HepG2 (cell line): ENCODE data around the gene SLBP. TPM values are rescaled to one million over a fixed set of nuclear protein-coding genes. Genes with fewer than 3 reads are reported as not detected.

ENCODE experiments used
- CREM ChIP-seq, 2 experiments: sonication (generic) in 1 of 2; formaldehyde crosslinking in 1 of 2; IDR thresholded peaks; 2 replicates each; pipeline versions ENCODE4 v1.4.0 to v1.6.1; 2016 to 2020; ENCODE audit warnings: antibody characterized with exemption in 1 of 2, mild to moderate bottlenecking in 1 of 2, missing genetic modification reagents in 1 of 2
- ELF1 ChIP-seq: sonication (generic); formaldehyde crosslinking; IDR thresholded peaks from 2 replicates; pipeline ENCODE4 v1.4.0; 2020; ENCODE audit warnings: missing genetic modification reagents
- KDM5B ChIP-seq: sonication (generic); formaldehyde crosslinking; IDR thresholded peaks from 2 replicates; pipeline ENCODE4 v1.4.0; 2020; ENCODE audit warnings: missing genetic modification reagents, mild to moderate bottlenecking, borderline replicate concordance
- MBNL3 ChIP-seq: fragments of 250-450 bp; sonication (Bioruptor Pico); conservative IDR thresholded peaks from 2 replicates; pipeline ENCODE4 v1.8.0; 2022; ENCODE audit warnings: mild to moderate bottlenecking, inconsistent platforms
- NR2F6 ChIP-seq, 2 experiments: IDR thresholded peaks; 2 replicates each; pipeline ENCODE4 v1.6.1; 2016; ENCODE audit warnings: antibody characterized with exemption in 1 of 2, mild to moderate bottlenecking in 1 of 2
- ONECUT2 ChIP-seq: sonication (generic); formaldehyde crosslinking; IDR thresholded peaks from 2 replicates; pipeline ENCODE4 v1.4.0; 2020; ENCODE audit warnings: missing genetic modification reagents
- RAD21 ChIP-seq: fragments of 450-650 bp; formaldehyde crosslinking; IDR thresholded peaks from 2 replicates; pipeline ENCODE4 v1.5.0; 2020; ENCODE audit warnings: mild to moderate bottlenecking
- RNF2 ChIP-seq: fragments of 450-650 bp; conservative IDR thresholded peaks from 2 replicates; pipeline ENCODE4 v1.6.1; 2016; ENCODE audit warnings: low read depth
- STAG1 ChIP-seq: sonication (generic); formaldehyde crosslinking; IDR thresholded peaks from 2 replicates; pipeline ENCODE4 v1.4.0; 2020; ENCODE audit warnings: missing genetic modification reagents
- ZFX ChIP-seq: sonication (generic); formaldehyde crosslinking; IDR thresholded peaks from 2 replicates; pipeline ENCODE4 v1.4.0; 2020; ENCODE audit warnings: mild to moderate bottlenecking, low read depth, missing genetic modification reagents, moderate library complexity
- ZNF253 ChIP-seq: sonication (generic); formaldehyde crosslinking; IDR thresholded peaks from 2 replicates; pipeline ENCODE4 v1.8.0; 2022; ENCODE audit warnings: mild to moderate bottlenecking, missing genetic modification reagents, borderline replicate concordance
- ZNF660 ChIP-seq: sonication (generic); formaldehyde crosslinking; IDR thresholded peaks from 2 replicates; pipeline ENCODE4 v1.5.1; 2020; ENCODE audit warnings: mild to moderate bottlenecking, low read depth, missing genetic modification reagents, borderline replicate concordance
- polyA plus RNA-seq, 8 experiments: library from polyadenylated mRNA; depleted of rRNA in 3 of 8; stranded (reverse) in 7 of 8; unstranded in 1 of 8; fragments of >200 nt; fragmentation: Illumina TruSeq in 4 of 8; extraction: Trizol in 4 of 8; gene quantifications; 2 replicates each; pipeline versions ENCODE4 v1.2.1 to v1.2.3, GENCODE V29; 2011 to 2016; ENCODE audit warnings: low read depth in 4 of 8, missing spikeins in 1 of 8, mixed read lengths in 1 of 8; ENCODE audit not compliant: insufficient read depth in 1 of 8
- total RNA-seq, 5 experiments: library from RNA; depleted of rRNA; stranded (reverse); fragments of >200 nt; fragmentation: Illumina TruSeq; extraction: Trizol; gene quantifications; 2 replicates each; pipeline ENCODE4 v1.2.3, GENCODE V29; 2016; ENCODE audit warnings: low read depth in 1 of 5
- TF ChIP-seq, protein P1 (sequence below): sonication (generic); formaldehyde crosslinking; IDR thresholded peaks from 2 replicates; pipeline ENCODE4 v1.4.0; 2020; ENCODE audit warnings: missing genetic modification reagents

Gene SLBP
- total and polyA plus RNA-seq, 2 of the 13 experiments (the other 11 are each of a cell fraction or from before 2014, with no cell fraction given), result 43.9 to 104 TPM

DNA sequence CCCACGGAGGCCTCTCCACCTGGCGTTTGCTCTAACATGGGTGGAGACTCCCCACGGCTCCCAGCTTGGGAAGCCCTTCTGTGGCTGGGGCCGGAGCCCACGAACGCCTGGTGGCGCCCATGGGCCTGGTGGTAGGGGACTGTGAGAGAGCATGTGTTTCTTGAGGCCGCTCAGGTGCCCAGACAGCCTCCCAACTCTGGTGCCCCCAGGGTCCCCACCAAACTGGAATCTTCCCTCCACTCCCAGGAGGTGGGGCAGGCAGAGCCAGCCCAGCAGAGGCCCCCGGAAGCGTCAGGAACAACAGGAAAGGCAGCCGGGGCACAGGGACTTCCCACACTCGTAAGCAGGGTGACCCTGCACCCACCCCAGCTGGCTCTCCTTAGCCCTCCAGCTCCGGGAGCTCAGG lies 47.7 kb upstream of the SLBP start (continued):
- no peak for TF ChIP-seq ZNF660
- TF ChIP-seq ZFX (CRISPR knock-in tag), result peak; percentile 61; the same call in 1 of the 2 replicates
- no peak for TF ChIP-seq ONECUT2
- no peak for TF ChIP-seq MBNL3 (CRISPR knock-in tag)
- no peak for TF ChIP-seq ZNF253 (CRISPR knock-in tag)
- peak; percentile 34; the same call in 1 of the 2 replicates for TF ChIP-seq KDM5B (CRISPR knock-in tag)
- peak; percentile 54; the same call in 1 of the 2 replicates for TF ChIP-seq RNF2
- TF ChIP-seq RAD21, result peak; percentile 24; the same call in 1 of the 2 replicates
- TF ChIP-seq ELF1 (CRISPR knock-in tag), result no peak
- TF ChIP-seq, protein P1, sequence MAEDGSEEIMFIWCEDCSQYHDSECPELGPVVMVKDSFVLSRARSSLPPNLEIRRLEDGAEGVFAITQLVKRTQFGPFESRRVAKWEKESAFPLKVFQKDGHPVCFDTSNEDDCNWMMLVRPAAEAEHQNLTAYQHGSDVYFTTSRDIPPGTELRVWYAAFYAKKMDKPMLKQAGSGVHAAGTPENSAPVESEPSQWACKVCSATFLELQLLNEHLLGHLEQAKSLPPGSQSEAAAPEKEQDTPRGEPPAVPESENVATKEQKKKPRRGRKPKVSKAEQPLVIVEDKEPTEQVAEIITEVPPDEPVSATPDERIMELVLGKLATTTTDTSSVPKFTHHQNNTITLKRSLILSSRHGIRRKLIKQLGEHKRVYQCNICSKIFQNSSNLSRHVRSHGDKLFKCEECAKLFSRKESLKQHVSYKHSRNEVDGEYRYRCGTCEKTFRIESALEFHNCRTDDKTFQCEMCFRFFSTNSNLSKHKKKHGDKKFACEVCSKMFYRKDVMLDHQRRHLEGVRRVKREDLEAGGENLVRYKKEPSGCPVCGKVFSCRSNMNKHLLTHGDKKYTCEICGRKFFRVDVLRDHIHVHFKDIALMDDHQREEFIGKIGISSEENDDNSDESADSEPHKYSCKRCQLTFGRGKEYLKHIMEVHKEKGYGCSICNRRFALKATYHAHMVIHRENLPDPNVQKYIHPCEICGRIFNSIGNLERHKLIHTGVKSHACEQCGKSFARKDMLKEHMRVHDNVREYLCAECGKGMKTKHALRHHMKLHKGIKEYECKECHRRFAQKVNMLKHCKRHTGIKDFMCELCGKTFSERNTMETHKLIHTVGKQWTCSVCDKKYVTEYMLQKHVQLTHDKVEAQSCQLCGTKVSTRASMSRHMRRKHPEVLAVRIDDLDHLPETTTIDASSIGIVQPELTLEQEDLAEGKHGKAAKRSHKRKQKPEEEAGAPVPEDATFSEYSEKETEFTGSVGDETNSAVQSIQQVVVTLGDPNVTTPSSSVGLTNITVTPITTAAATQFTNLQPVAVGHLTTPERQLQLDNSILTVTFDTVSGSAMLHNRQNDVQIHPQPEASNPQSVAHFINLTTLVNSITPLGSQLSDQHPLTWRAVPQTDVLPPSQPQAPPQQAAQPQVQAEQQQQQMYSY (CRISPR knock-in tag), result no peak
- no peak for TF ChIP-seq CREM (IDR thresholded peaks at IDR 0.05)
- no peak for TF ChIP-seq CREM (CRISPR knock-in tag; IDR thresholded peaks at IDR 0.05)
- TF ChIP-seq STAG1 (CRISPR knock-in tag), result peak; percentile 51; the same call in 1 of the 2 replicates
- TF ChIP-seq NR2F6 (IDR thresholded peaks at IDR 0.05), result no peak
- TF ChIP-seq NR2F6 (CRISPR knock-in tag; IDR thresholded peaks at IDR 0.05), result no peak
